ENCODE data around the gene MCM5.

MCM5 gene

GRCh38 chr22:35404176-35404575 is 4.2 kb downstream of the MCM5 start:
- no peak for DNase-seq

GRCh38 chr22:35406443-35406842 is 6.5 kb downstream of the MCM5 start:
- DNase-seq = no peak

- no peak for DNase-seq
These were observed 7.4 kb downstream of the MCM5 start for GRCh38 chr22:35407362-35407761.

- DNase-seq = no peak
These were observed 10.1 kb downstream of the MCM5 start for GRCh38 chr22:35409783-35410662.

- no peak for DNase-seq
These were observed 10.7 kb downstream of the MCM5 start for GRCh38 chr22:35410663-35411034.

GRCh38 chr22:35411102-35411501 is 11.2 kb downstream of the MCM5 start:
- no peak for DNase-seq

- DNase-seq = no peak
These were observed 13.7 kb downstream of the MCM5 start for GRCh38 chr22:35413624-35414023.

- DNase-seq = no peak
These were observed 17.7 kb downstream of the MCM5 start for GRCh38 chr22:35417606-35418005.

DNA sequence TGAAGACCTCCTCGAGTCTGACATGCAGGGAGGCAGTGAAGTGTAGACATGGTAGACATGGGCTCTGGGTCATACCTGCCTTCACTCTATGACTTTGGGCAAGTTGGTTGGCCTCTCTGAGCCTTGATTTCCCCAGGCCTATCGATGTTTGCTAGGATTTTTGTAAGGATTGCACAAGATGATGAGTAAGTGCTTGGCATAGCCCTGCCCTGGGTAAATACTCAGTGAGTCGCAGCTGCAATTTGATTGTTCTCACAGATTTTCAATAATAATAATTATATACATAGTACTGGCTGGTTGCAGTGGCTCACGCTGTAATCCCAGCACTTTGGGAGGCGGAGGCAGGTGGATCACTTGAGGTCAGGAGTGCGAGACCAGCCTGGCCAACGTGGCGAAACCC is 18.1 kb downstream of the MCM5 start:
- no peak for DNase-seq

DNA sequence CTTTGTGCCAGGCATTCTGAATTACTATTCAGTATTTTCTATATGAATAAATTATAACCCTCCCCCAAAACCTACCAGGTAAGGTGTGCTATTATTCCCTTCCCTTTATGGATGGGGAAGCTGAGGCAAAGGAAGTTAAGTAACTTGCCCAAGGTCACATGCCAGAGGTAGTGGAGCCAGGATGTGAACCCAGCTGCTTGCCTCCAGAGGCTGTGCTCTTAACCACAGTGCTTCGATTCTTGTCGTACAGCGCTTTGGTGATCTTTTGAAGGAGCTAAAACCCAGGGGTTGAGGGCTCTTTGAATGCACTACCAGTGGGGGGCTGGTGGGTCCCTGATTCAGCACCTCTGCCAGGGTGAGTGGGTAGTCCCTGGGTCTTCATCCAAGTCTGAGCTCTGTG is 18.8 kb downstream of the MCM5 start:
- DNase-seq = no peak

- DNase-seq = no peak
These were observed 19.8 kb downstream of the MCM5 start for GRCh38 chr22:35419756-35420155.

GRCh38 chr22:35421121-35421520 is 21.2 kb downstream of the MCM5 start:
- no peak for DNase-seq

DNA sequence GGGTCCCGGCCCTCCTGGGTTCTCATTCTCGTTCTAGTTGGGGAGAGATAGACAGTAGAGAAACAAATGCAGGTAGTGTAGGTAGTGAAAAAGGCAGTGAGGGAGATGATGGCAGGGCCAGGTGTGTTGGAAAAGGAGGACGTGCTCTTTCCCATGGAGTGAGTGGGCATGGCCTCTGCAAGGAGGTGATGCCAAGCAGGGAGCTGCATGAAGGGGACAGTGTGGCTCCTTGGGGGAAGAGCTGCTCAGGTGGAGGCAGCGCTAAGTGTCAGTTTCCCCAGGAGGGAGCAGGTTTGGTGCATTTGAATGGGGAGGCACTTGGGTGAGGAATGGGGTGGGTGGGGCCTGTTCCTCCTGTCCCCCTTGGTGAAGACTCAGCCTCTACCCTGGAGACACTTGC is 22.2 kb downstream of the MCM5 start:
- no peak for DNase-seq

- no peak for DNase-seq
These were observed 23.0 kb downstream of the MCM5 start for GRCh38 chr22:35422936-35423335.

DNA sequence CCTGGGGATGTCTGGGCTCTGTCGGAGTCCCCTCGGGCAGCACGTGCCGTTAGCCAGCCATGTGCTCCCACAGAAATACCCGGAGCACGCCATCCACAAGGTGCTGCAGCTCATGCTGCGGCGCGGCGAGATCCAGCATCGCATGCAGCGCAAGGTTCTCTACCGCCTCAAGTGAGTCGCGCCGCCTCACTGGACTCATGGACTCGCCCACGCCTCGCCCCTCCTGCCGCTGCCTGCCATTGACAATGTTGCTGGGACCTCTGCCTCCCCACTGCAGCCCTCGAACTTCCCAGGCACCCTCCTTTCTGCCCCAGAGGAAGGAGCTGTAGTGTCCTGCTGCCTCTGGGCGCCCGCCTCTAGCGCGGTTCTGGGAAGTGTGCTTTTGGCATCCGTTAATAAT is 24.1 kb downstream of the MCM5 start:
- no peak for DNase-seq

DNA sequence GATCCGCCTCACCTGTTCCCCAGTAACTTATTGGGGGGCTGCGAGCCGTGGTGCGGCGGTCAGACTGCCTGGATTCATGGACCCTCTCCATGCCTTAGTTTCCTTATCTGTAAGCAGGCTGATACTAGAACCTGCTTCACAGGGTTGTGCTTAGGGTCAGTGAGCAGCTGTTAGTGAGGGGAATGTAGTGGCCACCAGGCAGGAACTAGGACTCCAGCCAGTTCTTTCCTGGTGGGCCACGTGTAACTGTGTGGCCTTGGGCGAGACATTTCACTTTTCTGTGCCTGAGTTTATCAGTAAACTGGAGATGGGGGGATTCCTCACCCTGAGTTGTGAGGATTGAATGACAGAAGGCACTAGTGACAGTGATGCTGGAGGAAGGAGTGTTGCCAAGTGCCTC is 24.8 kb downstream of the MCM5 start:
- DNase-seq = no peak

DNA sequence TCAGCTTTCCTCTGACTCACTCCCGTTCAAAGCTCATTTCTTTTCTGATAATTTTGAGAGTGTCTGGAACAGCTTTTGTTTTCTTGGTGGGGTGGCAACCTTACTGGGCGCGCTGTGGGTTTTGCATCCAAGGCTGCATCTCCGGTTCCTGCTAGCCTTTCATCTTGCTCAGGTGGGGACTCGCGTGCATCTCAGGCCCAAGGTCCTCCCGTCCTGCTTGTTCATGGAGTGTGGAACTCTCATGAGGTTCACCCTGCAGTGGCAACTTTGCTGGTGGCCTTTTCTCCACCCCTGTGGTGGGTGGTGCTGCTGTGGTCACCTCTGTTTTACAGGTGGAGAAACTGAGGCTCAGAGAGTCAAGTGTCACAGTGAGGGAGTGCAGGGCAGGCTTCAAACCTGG is 25.6 kb downstream of the MCM5 start:
- no peak for DNase-seq

DNA sequence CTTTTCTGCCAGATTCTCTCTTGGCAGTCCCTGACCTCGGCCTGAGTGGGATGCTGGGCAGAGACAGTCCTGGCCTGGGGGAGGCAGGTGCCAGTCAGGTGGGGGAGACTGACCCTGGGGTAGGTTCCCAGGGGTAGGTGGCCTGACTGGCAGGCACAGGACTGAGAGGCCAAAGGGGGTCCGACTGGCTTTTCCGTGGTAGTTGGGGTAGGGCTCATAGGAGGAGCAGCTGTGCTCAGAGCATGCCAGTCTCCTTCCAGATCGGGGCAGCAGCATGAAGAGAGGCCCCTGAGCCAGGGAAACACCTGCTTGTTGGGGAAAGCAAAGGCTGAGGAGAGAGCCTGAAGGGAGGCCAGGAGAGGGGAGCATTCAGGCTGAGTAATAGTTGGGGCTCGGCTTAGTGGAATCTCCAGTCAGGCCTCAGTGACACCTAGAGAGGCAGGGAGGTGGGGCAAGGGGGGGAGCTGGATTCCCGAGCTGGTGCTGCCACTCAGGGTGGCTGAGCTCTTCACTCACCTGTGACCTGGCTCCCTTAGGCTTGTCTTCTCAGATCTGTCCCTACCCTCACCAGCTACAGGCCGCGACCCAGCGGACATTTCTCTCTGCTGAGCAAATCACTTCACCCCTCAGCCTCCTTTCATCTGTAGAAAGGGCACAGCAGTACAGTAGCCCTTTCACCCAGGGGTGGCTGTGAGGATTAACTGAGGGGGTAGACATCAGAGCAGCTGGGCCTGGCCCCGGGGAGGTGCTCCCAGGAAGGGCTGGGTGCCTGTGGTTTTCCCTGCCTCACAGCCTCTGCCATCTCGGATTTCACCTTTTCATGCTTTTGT is 26.2 kb downstream of the MCM5 start:
- DNase-seq = no peak

- DNase-seq = no peak
These were observed 26.8 kb downstream of the MCM5 start for GRCh38 chr22:35426801-35427140.

- DNase-seq = peak; percentile 66
These were observed 31.0 kb downstream of the MCM5 start for GRCh38 chr22:35430897-35431322.

- no peak for DNase-seq
These were observed 31.7 kb downstream of the MCM5 start for GRCh38 chr22:35431483-35432227.

DNA sequence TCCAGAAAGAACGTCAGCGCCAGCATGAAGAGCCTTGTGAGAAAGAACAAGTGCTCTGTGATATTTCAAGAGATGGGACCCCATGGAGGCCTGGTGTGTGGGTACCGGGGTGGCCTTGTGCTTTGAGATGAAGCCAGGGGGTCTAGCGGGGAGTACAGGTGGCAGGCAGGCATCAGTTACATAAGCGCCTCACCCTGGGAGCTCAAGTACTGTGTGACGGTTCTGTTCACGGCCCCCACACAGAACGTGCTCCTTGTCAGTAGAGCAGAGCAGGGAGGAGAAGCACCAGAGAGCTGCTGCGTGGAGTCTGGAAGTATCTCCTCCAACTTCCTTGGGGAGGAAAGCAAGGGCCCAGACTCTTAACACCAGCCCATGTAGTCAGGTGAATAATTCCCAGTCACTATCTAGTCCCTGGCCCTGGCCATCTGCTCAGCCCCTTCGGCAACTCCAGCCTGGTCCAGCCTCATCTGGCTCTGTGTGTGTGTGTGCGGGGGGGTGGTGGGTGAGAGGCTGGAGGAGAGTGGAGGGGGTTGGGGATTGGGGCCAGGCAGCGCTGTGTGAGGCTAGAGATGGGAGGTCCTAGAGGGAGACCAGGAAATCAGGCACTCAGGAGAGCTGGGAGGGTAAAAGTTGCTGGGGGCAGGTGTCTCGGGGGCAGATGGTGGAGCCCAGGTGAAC is 32.4 kb downstream of the MCM5 start:
- no peak for DNase-seq
